SK-N-SH treated with all-trans-retinoic acid at 6 μM for 48 hours (cell line): ENCODE results near the gene SEMG2.

ENCODE experiments used
- ARNTL ChIP-seq: fragments of 450-650 bp; formaldehyde crosslinking; IDR thresholded peaks from 2 replicates; pipeline ENCODE4 v1.5.0; 2020; ENCODE audit warnings: low read depth, mild to moderate bottlenecking, moderate library complexity, borderline replicate concordance
- CREB5 ChIP-seq: fragments of 250-450 bp; sonication (Bioruptor Pico); IDR thresholded peaks from 2 replicates; pipeline ENCODE4 v1.5.1; 2020; ENCODE audit warnings: low read depth, mild to moderate bottlenecking, moderate library complexity
- ESRRG ChIP-seq: fragments of 250-450 bp; sonication (Bioruptor Pico); IDR thresholded peaks from 2 replicates; pipeline ENCODE4 v1.6.1; 2021; ENCODE audit warnings: mild to moderate bottlenecking
- GLIS3 ChIP-seq: fragments of 250-450 bp; sonication (Bioruptor Pico); IDR thresholded peaks from 2 replicates; pipeline ENCODE4 v1.5.0; 2020; ENCODE audit warnings: mild to moderate bottlenecking, moderate library complexity
- ISL1 ChIP-seq: fragments of 250-450 bp; sonication (Bioruptor Pico); IDR thresholded peaks from 2 replicates; pipeline ENCODE4 v2.1.2; 2022; ENCODE audit warnings: mild to moderate bottlenecking, moderate library complexity
- PATZ1 ChIP-seq: fragments of 250-450 bp; sonication (Bioruptor Pico); IDR thresholded peaks from 2 replicates; pipeline ENCODE4 v1.8.0; 2020; ENCODE audit warnings: mild to moderate bottlenecking, moderate library complexity, borderline replicate concordance
- PPARA ChIP-seq: fragments of 250-450 bp; sonication (Bioruptor Pico); IDR thresholded peaks from 2 replicates; pipeline ENCODE4 v1.5.0; 2020; ENCODE audit warnings: mild to moderate bottlenecking, borderline replicate concordance
- RARB ChIP-seq: fragments of 250-450 bp; sonication (Bioruptor Pico); IDR thresholded peaks from 2 replicates; pipeline ENCODE4 v1.8.0; 2021; ENCODE audit warnings: mild to moderate bottlenecking, moderate library complexity
- TCF4 ChIP-seq: fragments of 250-450 bp; sonication (Bioruptor Pico); IDR thresholded peaks from 2 replicates; pipeline ENCODE4 v1.8.0; 2021; ENCODE audit warnings: mild to moderate bottlenecking, moderate library complexity, borderline replicate concordance
- ZFP30 ChIP-seq: fragments of 450-650 bp; formaldehyde crosslinking; IDR thresholded peaks from 2 replicates; pipeline ENCODE4 v1.5.0; 2022; ENCODE audit warnings: mild to moderate bottlenecking, moderate library complexity
- ZNF8 ChIP-seq: fragments of 450-650 bp; formaldehyde crosslinking; IDR thresholded peaks from 2 replicates; pipeline ENCODE4 v1.5.0; 2020; ENCODE audit warnings: mild to moderate bottlenecking, moderate library complexity

- TF ChIP-seq ARNTL (CRISPR knock-in tag): no peak
- TF ChIP-seq RARB (CRISPR knock-in tag): no peak
- no peak for TF ChIP-seq CREB5 (CRISPR knock-in tag)
- no peak for TF ChIP-seq TCF4 (CRISPR knock-in tag)
- no peak for TF ChIP-seq ZNF8
- TF ChIP-seq ZFP30: no peak
- no peak for TF ChIP-seq PPARA (CRISPR knock-in tag)
- TF ChIP-seq ISL1: no peak
- no peak for TF ChIP-seq ESRRG
- no peak for TF ChIP-seq GLIS3 (CRISPR knock-in tag)
- no peak for TF ChIP-seq PATZ1
Measured at GRCh38 chr20:45209924-45210323, 11.2 kb upstream of the SEMG2 start.
